Right ventricle myocardium inferior (tissue), 1 donor: ENCODE measurements around the gene CCNF. TPM values are rescaled to one million over a fixed set of nuclear protein-coding genes. Genes with fewer than 3 reads are reported as not detected.

ENCODE experiments used
- ATAC-seq: fragments of 200-7000 bp; cut with Tn5 transposase; one replicate; pipeline ENCODE4 v1.9.1; 2020; ENCODE audit warnings: mild to moderate bottlenecking, moderate library complexity
- DNase-seq: peaks from one replicate; pipeline ENCODE4 v3.0.0; 2021; ENCODE audit errors: missing footprints
- intact Hi-C: fragments of 100-400 bp; cut with DNase I; formaldehyde crosslinking; loops from one replicate; pipeline ENCODE4 v1.11.0; 2022
- total RNA-seq: library from RNA; stranded (reverse); fragmentation: NEBNext Ultra II Directional; extraction: Animal tissue kit (Norgen Biotek cat#: 25700); gene quantifications from one replicate; pipeline ENCODE4 v1.2.1, GENCODE V29; 2021
- donor health status: DM: no; HTN: yes; CAD: no; lungs with severe emphysema.

The CCNF gene
- total RNA-seq, 1 donor from 2014 or later, result 1.2 TPM

DNA sequence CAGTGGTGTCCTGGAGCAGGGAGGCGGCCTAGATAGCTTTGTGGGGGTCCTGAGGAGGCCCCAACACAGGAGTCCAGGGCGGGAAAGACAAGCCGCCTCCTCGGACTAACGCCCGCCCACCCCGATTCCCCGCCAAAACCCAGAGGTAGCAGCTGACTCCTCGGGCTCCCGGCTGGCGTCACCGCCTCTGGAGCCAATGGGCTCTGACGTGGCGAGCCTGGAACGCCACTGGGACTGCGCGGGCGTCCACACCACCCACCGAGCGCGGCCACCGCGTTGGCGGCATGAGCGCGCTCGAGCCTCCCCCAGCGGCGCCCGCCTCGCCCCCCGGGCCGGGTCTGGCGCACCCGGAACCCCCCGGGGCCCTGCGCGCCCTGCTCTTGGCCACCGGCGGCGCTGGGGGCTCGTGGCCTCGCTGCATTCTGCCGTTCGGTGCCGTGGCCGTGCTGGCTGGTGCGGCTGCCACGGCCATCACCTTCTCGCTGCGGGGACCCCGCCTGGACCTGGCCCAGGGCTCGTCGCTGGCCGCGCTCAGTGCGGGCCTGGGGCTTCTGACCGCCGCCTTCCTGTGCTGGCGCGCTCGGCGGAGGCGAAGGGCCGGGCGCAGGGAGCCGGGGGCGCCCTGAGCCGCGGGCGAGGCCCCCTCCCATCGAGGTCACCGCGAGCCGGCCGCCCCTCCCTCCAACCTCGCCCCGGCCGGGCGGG, 38.4 kb downstream of the CCNF start:
- peak; percentile 85 for ATAC-seq
- intact Hi-C loops, result no loop called here
- DNase-seq, result peak; percentile 88

DNA sequence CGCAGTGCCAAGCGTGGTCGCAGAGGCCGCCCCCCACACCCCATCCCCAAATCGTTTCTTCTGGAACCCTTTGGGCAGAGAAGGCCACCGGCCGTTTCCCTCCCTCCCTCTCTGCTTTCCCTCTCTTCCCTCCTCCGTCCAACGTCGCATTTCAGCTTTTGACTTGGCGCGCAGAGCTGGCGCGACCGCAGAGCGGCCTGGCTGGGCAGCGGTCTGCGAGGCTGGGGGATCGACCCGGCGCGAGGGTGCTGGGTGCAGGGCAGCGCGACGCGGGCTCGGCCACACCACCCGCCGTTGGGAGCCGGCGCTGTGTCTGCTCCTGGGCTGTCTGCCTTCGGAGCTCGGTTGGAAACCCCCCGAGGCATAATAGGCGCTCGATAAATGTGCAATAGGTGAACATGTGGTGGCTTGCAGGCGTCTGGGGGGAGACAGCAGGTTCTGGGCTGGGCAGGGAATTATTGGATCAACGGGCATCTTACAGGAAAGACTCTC, 39.0 kb downstream of the CCNF start:
- no peak for ATAC-seq
- no peak for DNase-seq
- intact Hi-C loops, result no loop called here

DNA sequence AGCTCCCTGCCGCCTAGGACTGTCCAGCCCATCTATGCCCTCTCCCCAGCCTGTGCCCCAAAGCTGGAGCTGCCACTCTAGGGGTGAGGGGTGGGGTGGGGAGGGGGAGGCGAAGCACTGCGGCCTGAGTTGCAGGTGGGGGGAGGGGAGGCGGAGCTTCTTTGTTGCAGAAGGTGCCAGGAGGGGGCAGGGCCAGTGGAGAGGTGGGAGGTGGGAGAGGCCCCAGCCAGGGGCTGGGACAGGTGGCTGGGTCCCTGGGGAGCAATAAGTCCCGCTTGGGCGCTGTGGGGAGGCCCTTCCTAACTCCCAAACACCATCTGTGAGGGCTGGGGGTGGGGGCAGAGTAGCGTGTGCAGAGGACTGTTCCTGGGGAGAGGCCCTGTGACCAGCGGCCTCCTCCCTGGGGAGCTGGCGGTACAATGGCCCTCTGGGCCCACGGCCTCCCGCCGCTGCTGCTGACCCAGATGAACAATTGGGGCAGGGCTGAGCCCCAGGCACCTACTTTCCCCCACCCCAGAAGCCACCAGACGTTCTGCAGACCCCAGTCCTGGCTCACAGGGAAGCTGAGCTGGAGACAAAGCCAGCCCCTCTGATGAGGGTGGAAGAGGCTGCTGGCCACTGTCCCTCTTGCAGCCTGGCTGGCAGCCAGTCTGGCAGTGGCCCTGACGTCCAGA, 39.6 kb downstream of the CCNF start:
- intact Hi-C loops, result no loop called here
- no peak for ATAC-seq
- DNase-seq, result no peak

DNA sequence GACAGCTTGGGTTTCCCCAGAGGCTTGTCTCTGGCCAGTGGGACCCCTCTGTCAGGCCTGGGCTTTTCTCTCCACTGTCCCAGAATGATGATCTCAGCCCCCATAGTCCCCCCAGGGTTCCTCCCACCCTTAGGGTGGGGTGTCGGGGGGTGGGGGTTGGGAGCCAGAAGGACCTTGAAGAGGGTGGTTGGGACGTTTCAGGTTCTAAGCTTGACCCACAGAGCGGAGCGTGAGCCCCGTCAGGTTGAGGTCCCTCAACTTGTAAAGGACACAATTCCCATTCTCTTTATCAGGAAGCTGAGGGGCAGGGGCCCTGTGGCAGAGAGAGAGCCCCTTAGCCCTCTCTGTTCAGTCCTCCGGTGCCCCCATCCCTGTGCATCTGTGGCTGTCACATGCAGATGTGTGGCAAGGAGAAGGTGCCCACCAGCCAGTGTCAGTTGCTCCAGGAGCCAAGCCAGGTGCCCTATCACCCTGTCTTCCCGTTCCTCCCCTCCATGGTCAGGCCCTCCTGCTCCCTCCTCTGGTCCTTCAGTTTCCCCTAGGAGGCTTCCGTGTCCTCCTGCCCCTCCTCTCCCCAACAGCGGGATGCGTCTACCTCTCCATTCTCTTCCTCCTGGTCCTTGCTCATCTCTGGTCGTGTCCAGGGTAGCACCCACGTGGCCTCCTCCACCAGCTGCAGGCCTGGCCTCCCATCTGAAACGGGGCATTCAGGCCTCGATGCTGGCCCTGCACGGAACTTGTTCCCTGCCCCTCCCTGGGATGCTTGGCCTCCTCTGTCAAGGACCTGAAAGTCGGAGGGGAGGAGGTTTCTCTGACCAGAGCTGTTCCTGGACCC, 40.4 kb downstream of the CCNF start:
- ATAC-seq, result no peak
- intact Hi-C loops, result no loop called here
- DNase-seq, result no peak

- ATAC-seq, result no peak
- intact Hi-C loops, result no loop called here
- DNase-seq, result no peak
Observed at GRCh38 chr16:2470234-2470601, 41.0 kb downstream of the CCNF start.

GRCh38 chr16:2470603-2471015, 41.4 kb downstream of the CCNF start:
- ATAC-seq (no peak), DNase-seq (no peak)
- intact Hi-C loops, result no loop called here

- intact Hi-C loops, result no loop called here
- ATAC-seq (no peak), DNase-seq (no peak)
Observed at GRCh38 chr16:2471016-2471652, 41.9 kb downstream of the CCNF start, which contains the start of gene NTN3. Gene NTN3, plus strand, starts transcription at chr16:2471297. Its CDS starts 405 bp downstream, at chr16:2471702.

DNA sequence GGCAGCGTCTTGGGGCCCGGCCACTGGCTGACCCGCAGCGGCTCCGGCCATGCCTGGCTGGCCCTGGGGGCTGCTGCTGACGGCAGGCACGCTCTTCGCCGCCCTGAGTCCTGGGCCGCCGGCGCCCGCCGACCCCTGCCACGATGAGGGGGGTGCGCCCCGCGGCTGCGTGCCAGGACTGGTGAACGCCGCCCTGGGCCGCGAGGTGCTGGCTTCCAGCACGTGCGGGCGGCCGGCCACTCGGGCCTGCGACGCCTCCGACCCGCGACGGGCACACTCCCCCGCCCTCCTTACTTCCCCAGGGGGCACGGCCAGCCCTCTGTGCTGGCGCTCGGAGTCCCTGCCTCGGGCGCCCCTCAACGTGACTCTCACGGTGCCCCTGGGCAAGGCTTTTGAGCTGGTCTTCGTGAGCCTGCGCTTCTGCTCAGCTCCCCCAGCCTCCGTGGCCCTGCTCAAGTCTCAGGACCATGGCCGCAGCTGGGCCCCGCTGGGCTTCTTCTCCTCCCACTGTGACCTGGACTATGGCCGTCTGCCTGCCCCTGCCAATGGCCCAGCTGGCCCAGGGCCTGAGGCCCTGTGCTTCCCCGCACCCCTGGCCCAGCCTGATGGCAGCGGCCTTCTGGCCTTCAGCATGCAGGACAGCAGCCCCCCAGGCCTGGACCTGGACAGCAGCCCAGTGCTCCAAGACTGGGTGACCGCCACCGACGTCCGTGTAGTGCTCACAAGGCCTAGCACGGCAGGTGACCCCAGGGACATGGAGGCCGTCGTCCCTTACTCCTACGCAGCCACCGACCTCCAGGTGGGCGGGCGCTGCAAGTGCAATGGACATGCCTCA, 42.6 kb downstream of the CCNF start:
- no peak for ATAC-seq
- no peak for DNase-seq
- intact Hi-C loops, result no loop called here

- intact Hi-C loops, result no loop called here
- DNase-seq (no peak), ATAC-seq (no peak)
Observed at GRCh38 chr16:2472488-2472864, 43.2 kb downstream of the CCNF start.

- intact Hi-C loops, result no loop called here
- DNase-seq (no peak), ATAC-seq (no peak)
Observed at GRCh38 chr16:2472885-2473445, 43.7 kb downstream of the CCNF start.

DNA sequence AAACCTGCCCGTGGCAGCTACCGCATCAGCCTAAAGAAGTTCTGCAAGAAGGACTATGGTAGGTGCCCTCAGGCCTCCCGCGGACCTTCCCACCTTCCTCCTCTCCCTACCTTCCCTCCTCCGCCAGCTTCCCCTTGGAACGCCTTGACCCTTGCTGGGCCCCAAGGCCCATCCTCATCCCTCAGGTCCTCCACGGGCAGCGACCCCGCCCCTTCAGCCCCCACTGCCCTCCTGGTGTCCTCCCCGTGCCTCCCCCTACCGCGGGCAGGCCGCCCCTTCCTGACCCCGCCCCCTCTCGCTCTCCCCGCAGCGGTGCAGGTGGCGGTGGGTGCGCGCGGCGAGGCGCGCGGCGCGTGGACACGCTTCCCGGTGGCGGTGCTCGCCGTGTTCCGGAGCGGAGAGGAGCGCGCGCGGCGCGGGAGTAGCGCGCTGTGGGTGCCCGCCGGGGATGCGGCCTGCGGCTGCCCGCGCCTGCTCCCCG, 44.2 kb downstream of the CCNF start:
- ATAC-seq (no peak), DNase-seq (no peak)
- intact Hi-C loops, result no loop called here

GRCh38 chr16:2473999-2474876, 45.0 kb downstream of the CCNF start:
- peak; percentile 68 for ATAC-seq
- intact Hi-C loops, result loop anchor here (2.0 kb wide), 1 partner anchor 27 kb away; no protein-coding TSS in a partner anchor
- DNase-seq, result peak; percentile 68

GRCh38 chr16:2474877-2475412, 45.7 kb downstream of the CCNF start, which contains the start of gene TBC1D24:
Gene TBC1D24, plus strand, starts transcription at chr16:2475127. Its CDS starts 21,022 bp downstream, at chr16:2496149.
- DNase-seq, result peak; percentile 93
- ATAC-seq, result peak; percentile 95
- intact Hi-C loops, result loop anchor here (2.0 kb wide), 1 partner anchor 26 kb away; no protein-coding TSS in a partner anchor

DNA sequence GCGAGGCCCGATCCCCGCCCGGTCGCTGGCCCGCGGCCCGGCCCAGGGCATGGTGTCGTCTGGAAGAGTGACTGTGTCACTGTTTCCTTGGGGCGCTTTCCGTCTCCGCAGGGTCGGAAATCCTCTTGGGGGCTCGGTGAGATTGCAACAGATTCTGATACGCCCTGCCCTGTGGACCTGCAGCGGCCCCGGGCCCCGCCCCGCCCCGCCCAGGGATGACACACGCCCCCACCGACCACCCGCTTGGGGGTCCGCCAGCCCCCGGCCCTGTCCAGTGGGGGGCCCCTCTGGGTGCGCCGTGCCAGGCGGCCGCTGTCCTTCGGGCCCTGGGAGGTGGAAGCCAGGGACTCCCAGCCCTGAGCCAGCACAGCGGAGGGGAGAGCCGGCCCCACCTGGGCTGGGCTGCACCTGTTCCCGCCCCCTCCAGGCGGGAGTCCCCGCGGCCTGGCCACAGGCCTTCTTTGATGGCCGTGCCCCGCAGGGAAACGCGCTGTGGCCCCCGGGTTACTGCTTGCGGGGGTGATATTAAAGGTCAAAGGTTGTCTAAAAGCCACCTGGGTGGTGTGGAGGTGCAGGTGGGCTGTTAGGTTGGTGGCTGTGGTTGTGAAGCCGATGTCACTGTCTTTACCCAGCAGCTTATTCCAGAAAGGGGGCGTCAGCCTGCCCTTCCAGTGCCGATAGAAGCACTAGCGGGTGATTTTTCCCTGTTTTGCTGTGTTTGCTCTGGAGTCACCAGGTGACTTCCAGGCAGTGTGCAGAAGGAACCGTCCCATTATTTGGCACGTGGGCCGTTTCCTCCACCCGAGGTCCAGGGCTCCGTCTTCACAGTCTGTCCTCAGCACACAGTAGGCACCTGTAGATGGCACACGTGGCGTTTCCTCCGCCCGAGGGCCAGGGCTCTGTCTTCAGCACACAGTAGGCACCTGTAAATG, 46.4 kb downstream of the CCNF start:
- no peak for ATAC-seq
- intact Hi-C loops, result loop anchor here (2.0 kb wide), 1 partner anchor 25 kb away; no protein-coding TSS in a partner anchor
- DNase-seq, result peak; percentile 63

GRCh38 chr16:2476345-2476720, 47.1 kb downstream of the CCNF start:
- intact Hi-C loops, result no loop called here
- ATAC-seq (no peak), DNase-seq (peak; percentile 11)
